ENCODE measurements around the gene SETBP1.

- TF ChIP-seq CTCF (IDR thresholded peaks at IDR 0.05; ENCODE audit: low read length) (no peak), EZH2 (IDR thresholded peaks at IDR 0.05; ENCODE audit: borderline replicate concordance, low read length) (no peak)
These were observed 203.7 kb downstream of the SETBP1 start for GRCh38 chr18:44884431-44884830.
